SK-N-SH (cell line): ENCODE measurements around the gene BTBD3. TPM values are rescaled to one million over a fixed set of nuclear protein-coding genes. Genes with fewer than 3 reads are reported as not detected.

ENCODE experiments used
- CTCF ChIA-PET: fragments of 300-600, 350-600 bp; formaldehyde crosslinking; extraction: SDS; loops from one replicate; lab custom pipeline; 2021; lab: Yijun Ruan, JAX
- POLR2A ChIA-PET: fragments of 350-600 bp; sonication (Branson Sonifier 250); formaldehyde crosslinking; extraction: SDS; loops from one replicate; lab custom pipeline; 2020; ENCODE audit warnings: antibody characterized with exemption, inconsistent platforms; lab: Yijun Ruan, JAX
- DNase-seq: peaks from one replicate; pipeline ENCODE4 v3.0.0; 2012
- H2AFZ ChIP-seq: fragments of 200-600 bp; sonication (generic); 2 replicates; pipeline ENCODE4 v1.8.1; 2016; ENCODE audit warnings: antibody characterized with exemption, mild to moderate bottlenecking, low read depth
- H3F3A ChIP-seq: fragments of 200-600 bp; sonication (generic); replicated peaks from 2 replicates; pipeline ENCODE3; 2016; ENCODE audit warnings: antibody characterized with exemption, mild to moderate bottlenecking; ENCODE audit not compliant: insufficient read depth
- H3K27ac ChIP-seq, 2 experiments: fragments of 200-500 bp in 1 of 2; fragments of 200-600 bp in 1 of 2; sonication (Bioruptor generic) in 1 of 2; sonication (generic), shearing (Covaris generic) in 1 of 2; 2 replicates each; pipeline versions ENCODE4 v1.5.1 to v1.6.1; 2014 to 2016; ENCODE audit warnings: low read depth in 2 of 2, inconsistent platforms in 1 of 2, low read length in 1 of 2, mild to moderate bottlenecking in 1 of 2, mixed read lengths in 1 of 2
- H3K27me3 ChIP-seq: fragments of 200-600 bp; sonication (generic), shearing (Covaris generic); 2 replicates; pipeline ENCODE4 v1.6.1; 2016; ENCODE audit warnings: mixed run types; ENCODE audit not compliant: insufficient read depth
- H3K36me3 ChIP-seq, 2 experiments: fragments of 200-500 bp in 1 of 2; fragments of 200-600 bp in 1 of 2; sonication (Bioruptor generic) in 1 of 2; sonication (generic) in 1 of 2; replicated peaks in 1 of 2; 2 replicates each; pipeline versions ENCODE3 to v1.5.1; 2014 to 2016; ENCODE audit warnings: low read length in 1 of 2, mild to moderate bottlenecking in 1 of 2; ENCODE audit not compliant: insufficient read depth in 2 of 2, control insufficient read depth in 1 of 2
- H3K4me1 ChIP-seq, 2 experiments: fragments of 200-500 bp in 1 of 2; fragments of 200-600 bp in 1 of 2; sonication (Bioruptor generic) in 1 of 2; sonication (generic), shearing (Covaris generic) in 1 of 2; 2 replicates each; pipeline versions ENCODE4 v1.5.1 to v1.6.1; 2014 to 2016; ENCODE audit warnings: low read depth in 1 of 2, low read length in 1 of 2, mixed run types in 1 of 2; ENCODE audit not compliant: insufficient read depth in 2 of 2, control insufficient read depth in 1 of 2
- H3K4me2 ChIP-seq: fragments of 200-600 bp; sonication (generic), shearing (Covaris generic); 2 replicates; pipeline ENCODE4 v1.6.1; 2017; ENCODE audit warnings: mixed run types
- H3K4me3 ChIP-seq, 2 experiments: fragments of 200-500 bp in 1 of 2; fragments of 200-600 bp in 1 of 2; sonication (Bioruptor generic) in 1 of 2; sonication (generic), shearing (Covaris generic) in 1 of 2; 2 replicates each; pipeline versions ENCODE4 v1.5.1 to v1.8.1; 2014 to 2016; ENCODE audit warnings: low read depth in 2 of 2, inconsistent platforms in 1 of 2, low read length in 1 of 2, mild to moderate bottlenecking in 1 of 2, mixed read lengths in 1 of 2, moderate library complexity in 1 of 2
- H3K79me2 ChIP-seq: fragments of 200-600 bp; sonication (generic); 2 replicates; pipeline ENCODE4 v1.8.1; 2017; ENCODE audit warnings: mild to moderate bottlenecking; ENCODE audit not compliant: insufficient read depth
- H3K9ac ChIP-seq: fragments of 200-600 bp; sonication (generic); 2 replicates; pipeline ENCODE4 v1.6.1; 2017; ENCODE audit warnings: mixed run types
- H3K9me2 ChIP-seq: fragments of 200-600 bp; sonication (generic); 2 replicates; pipeline ENCODE4 v1.6.1; 2017; ENCODE audit warnings: mixed run types
- H3K9me3 ChIP-seq: fragments of 200-600 bp; sonication (generic); 2 replicates; pipeline ENCODE4 v1.6.1; 2017; ENCODE audit warnings: mixed run types, mild to moderate bottlenecking, moderate library complexity
- H4K20me1 ChIP-seq: fragments of 200-600 bp; sonication (generic); 2 replicates; pipeline ENCODE4 v1.6.1; 2017; ENCODE audit warnings: mild to moderate bottlenecking, mixed run types; ENCODE audit not compliant: insufficient read depth
- EP300 ChIP-seq, 2 experiments: IDR thresholded peaks; 2 replicates each; pipeline versions ENCODE4 v1.4.0 to v1.6.1; 2012; ENCODE audit warnings: borderline replicate concordance in 1 of 2, low read depth in 1 of 2, low read length in 1 of 2
- FOSL2 ChIP-seq: IDR thresholded peaks from 2 replicates; pipeline ENCODE4 v1.4.0; 2012; ENCODE audit warnings: low read depth, mild to moderate bottlenecking, moderate library complexity, borderline replicate concordance
- JUND ChIP-seq: IDR thresholded peaks from 2 replicates; pipeline ENCODE4 v1.4.0; 2012
- NFIC ChIP-seq: IDR thresholded peaks from 2 replicates; pipeline ENCODE4 v1.4.0; 2012; ENCODE audit warnings: borderline replicate concordance
- NRF1 ChIP-seq: IDR thresholded peaks from 2 replicates; pipeline ENCODE4 v1.6.1; 2012; ENCODE audit warnings: low read depth, mild to moderate bottlenecking, low read length
- POLR2AphosphoS5 ChIP-seq: IDR thresholded peaks from 2 replicates; pipeline ENCODE4 v1.6.1; 2012; ENCODE audit warnings: low read depth, low read length
- RCOR1 ChIP-seq: fragments of 150-350 bp; IDR thresholded peaks from 2 replicates; pipeline ENCODE4 v1.6.1; 2017; ENCODE audit warnings: antibody characterized with exemption, low read length
- RXRA ChIP-seq: IDR thresholded peaks from 2 replicates; pipeline ENCODE4 v1.4.0; 2012; ENCODE audit warnings: low read depth, mild to moderate bottlenecking, borderline replicate concordance
- SIN3A ChIP-seq: IDR thresholded peaks from 2 replicates; pipeline ENCODE4 v1.6.1; 2012; ENCODE audit warnings: low read depth, mild to moderate bottlenecking, low read length, moderate library complexity, borderline replicate concordance
- TAF1 ChIP-seq: IDR thresholded peaks from 2 replicates; pipeline ENCODE4 v1.6.1; 2012; ENCODE audit warnings: low read depth, mild to moderate bottlenecking, low read length, moderate library complexity, borderline replicate concordance
- WGBS: methylation state at CpG from one replicate; pipeline ENCODE4 v1.1.6; 2017; ENCODE audit warnings: low lambda C conversion rate; 5-methylcytosine and 5-hydroxymethylcytosine counted together
- polyA plus RNA-seq, 3 experiments: library from polyadenylated mRNA; depleted of rRNA; stranded (reverse); fragments of >200 nt; gene quantifications; 2 replicates each; pipeline ENCODE4 v1.2.3, GENCODE V29; 2012
- TF ChIP-seq, protein P1 (sequence below): fragments of 150-350 bp; IDR thresholded peaks from 2 replicates; pipeline ENCODE4 v1.6.1; 2017; ENCODE audit warnings: antibody characterized with exemption, low read length, low read depth, borderline replicate concordance
- TF ChIP-seq, protein P2 (sequence below): IDR thresholded peaks from 2 replicates; pipeline ENCODE4 v1.4.0; 2012; ENCODE audit warnings: low read depth, borderline replicate concordance
- TF ChIP-seq, protein P3 (sequence below): IDR thresholded peaks from 2 replicates; pipeline ENCODE4 v1.6.1; 2012; ENCODE audit warnings: mild to moderate bottlenecking, low read depth, low read length, moderate library complexity
- TF ChIP-seq, protein P4 (sequence below): IDR thresholded peaks from 2 replicates; pipeline ENCODE4; 2012

BTBD3 gene
- polyA plus RNA-seq, 1 of the 3 experiments (the other 2 are of a cell fraction), result 10.2 TPM

DNA sequence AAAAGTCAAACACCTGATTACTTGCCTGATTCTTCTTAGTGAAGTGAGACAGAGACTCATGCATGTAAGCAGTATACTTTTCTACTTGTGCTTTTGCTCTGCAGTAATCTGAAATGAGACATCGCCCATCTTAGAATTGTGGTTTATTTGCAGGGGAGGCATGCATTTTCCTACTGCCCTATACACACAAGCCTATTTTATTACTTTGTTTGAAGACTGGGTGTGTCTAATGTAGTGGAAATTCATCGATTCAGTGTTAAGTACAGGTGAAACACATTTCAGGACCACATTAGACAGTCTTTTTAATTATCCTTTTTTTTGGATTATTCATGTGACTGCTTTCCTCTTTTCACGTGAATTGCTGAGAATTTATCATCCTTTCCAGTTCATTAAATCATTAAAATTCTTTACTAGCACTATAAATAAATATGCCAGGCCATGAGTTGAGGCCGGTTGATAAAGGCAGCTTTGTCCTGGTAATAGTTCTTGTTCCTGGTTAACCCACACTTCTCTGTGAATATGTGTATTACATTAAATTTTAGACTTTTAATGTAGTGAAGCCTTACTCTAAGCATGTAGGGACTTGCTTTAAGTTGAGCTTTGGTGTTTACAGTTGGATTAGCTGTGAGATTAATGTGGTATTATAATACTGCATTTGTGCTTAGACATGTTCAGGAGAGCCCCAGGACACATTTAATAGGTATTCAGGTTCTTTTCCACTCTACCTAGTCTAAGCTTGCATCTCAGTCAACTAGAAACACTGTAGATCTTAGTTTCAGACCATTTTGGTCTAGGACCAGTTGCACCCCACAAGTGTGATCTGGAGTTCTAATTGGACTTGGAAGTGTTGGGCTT lies 10.8 kb upstream of the BTBD3 start (continued):
- no peak for TF ChIP-seq SIN3A
- no peak for TF ChIP-seq RXRA
- TF ChIP-seq, protein P1, sequence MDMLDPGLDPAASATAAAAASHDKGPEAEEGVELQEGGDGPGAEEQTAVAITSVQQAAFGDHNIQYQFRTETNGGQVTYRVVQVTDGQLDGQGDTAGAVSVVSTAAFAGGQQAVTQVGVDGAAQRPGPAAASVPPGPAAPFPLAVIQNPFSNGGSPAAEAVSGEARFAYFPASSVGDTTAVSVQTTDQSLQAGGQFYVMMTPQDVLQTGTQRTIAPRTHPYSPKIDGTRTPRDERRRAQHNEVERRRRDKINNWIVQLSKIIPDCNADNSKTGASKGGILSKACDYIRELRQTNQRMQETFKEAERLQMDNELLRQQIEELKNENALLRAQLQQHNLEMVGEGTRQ, result no peak

DNA sequence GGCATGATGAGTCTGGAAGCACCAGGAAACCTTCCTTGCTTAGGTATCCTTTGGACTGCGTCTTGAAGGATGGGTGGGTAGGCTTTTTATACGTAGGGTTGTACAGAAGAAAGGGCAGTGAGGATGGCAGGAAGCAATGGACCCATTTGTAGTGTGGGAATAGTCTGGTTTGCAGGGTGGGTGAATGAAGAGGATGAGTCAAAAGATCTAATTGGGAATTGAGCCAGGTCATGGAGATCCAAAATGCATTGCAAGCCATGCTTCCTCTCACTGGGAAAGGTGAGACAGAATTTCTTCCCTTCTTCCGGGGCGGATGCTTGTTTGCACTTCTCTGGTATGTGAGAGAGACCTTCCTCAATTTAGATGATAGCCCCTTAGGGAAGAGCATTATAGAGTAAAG lies 10.1 kb upstream of the BTBD3 start:
- H3K27me3 ChIP-seq, result no peaks in the 10 kb centered on the region
- ChIA-PET CTCF (no interaction called here), POLR2A (no interaction called here)
- no peak overlapping the region for H3K9ac ChIP-seq
- peaks cover 2% of the 10 kb centered on the region; the same call in 1 of the 2 replicates for H4K20me1 ChIP-seq
- peaks cover 6 to 18% of the 10 kb centered on the region in 2 experiments; a peak in 3 of 4 replicates for H3K4me1 ChIP-seq
- H3K79me2 ChIP-seq, result peaks cover 84% of the 10 kb centered on the region
- H3F3A ChIP-seq, result peaks cover 4% of the 10 kb centered on the region
- no peak for DNase-seq
- no peak overlapping the region for H3K27ac ChIP-seq
- no peak overlapping the region for H2AFZ ChIP-seq
- no peaks in the 10 kb centered on the region for H3K9me3 ChIP-seq
- no peaks in the 10 kb centered on the region for H3K9me2 ChIP-seq
- TF ChIP-seq JUND (no peak), NFIC (no peak), NRF1 (no peak), POLR2AphosphoS5 (no peak), TAF1 (no peak), FOSL2 (no peak), RCOR1 (no peak), EP300 (IDR thresholded peaks at IDR 0.05; ENCODE audit: borderline replicate concordance in 1 of 2, low read depth in 1 of 2, low read length in 1 of 2) (no peak)
- TF ChIP-seq, protein P1, result no peak
- TF ChIP-seq, protein P2, sequence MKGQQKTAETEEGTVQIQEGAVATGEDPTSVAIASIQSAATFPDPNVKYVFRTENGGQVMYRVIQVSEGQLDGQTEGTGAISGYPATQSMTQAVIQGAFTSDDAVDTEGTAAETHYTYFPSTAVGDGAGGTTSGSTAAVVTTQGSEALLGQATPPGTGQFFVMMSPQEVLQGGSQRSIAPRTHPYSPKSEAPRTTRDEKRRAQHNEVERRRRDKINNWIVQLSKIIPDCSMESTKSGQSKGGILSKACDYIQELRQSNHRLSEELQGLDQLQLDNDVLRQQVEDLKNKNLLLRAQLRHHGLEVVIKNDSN, result no peak
- TF ChIP-seq, protein P3, sequence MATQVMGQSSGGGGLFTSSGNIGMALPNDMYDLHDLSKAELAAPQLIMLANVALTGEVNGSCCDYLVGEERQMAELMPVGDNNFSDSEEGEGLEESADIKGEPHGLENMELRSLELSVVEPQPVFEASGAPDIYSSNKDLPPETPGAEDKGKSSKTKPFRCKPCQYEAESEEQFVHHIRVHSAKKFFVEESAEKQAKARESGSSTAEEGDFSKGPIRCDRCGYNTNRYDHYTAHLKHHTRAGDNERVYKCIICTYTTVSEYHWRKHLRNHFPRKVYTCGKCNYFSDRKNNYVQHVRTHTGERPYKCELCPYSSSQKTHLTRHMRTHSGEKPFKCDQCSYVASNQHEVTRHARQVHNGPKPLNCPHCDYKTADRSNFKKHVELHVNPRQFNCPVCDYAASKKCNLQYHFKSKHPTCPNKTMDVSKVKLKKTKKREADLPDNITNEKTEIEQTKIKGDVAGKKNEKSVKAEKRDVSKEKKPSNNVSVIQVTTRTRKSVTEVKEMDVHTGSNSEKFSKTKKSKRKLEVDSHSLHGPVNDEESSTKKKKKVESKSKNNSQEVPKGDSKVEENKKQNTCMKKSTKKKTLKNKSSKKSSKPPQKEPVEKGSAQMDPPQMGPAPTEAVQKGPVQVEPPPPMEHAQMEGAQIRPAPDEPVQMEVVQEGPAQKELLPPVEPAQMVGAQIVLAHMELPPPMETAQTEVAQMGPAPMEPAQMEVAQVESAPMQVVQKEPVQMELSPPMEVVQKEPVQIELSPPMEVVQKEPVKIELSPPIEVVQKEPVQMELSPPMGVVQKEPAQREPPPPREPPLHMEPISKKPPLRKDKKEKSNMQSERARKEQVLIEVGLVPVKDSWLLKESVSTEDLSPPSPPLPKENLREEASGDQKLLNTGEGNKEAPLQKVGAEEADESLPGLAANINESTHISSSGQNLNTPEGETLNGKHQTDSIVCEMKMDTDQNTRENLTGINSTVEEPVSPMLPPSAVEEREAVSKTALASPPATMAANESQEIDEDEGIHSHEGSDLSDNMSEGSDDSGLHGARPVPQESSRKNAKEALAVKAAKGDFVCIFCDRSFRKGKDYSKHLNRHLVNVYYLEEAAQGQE, result no peak
- TF ChIP-seq, protein P4, sequence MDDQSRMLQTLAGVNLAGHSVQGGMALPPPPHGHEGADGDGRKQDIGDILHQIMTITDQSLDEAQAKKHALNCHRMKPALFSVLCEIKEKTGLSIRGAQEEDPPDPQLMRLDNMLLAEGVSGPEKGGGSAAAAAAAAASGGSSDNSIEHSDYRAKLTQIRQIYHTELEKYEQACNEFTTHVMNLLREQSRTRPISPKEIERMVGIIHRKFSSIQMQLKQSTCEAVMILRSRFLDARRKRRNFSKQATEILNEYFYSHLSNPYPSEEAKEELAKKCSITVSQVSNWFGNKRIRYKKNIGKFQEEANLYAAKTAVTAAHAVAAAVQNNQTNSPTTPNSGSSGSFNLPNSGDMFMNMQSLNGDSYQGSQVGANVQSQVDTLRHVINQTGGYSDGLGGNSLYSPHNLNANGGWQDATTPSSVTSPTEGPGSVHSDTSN, result no peak
- no peak overlapping the region for H3K4me3 ChIP-seq
- 98% methylated on average over 4 of the region's 4 CpGs for WGBS
- H3K36me3 ChIP-seq, result no peaks in the 10 kb centered on the region
- no peak overlapping the region; the same call in 1 of the 2 replicates for H3K4me2 ChIP-seq
